ENCODE data around the gene C3orf38.

C3orf38 gene

DNA sequence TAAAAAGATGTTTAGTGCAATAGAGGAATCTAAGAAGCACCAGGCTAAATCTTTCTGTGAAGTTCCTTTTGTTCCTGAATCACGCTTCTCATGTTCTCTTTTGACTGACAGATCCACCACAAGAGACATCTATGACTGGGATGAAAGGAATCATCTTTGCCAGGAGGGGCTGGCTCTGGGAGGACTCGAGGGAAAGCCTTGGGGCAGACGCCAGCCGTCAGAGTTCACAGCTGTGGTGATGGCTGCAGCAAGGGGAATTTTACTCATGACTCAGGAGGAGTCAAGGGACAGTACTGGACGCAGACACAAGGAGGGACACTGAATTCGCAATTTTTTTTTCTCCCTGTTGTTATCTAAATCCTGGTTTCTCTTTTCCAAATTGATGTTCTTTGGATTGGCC, 38.7 kb downstream of the C3orf38 start:
- TF ChIP-seq, protein P1, sequence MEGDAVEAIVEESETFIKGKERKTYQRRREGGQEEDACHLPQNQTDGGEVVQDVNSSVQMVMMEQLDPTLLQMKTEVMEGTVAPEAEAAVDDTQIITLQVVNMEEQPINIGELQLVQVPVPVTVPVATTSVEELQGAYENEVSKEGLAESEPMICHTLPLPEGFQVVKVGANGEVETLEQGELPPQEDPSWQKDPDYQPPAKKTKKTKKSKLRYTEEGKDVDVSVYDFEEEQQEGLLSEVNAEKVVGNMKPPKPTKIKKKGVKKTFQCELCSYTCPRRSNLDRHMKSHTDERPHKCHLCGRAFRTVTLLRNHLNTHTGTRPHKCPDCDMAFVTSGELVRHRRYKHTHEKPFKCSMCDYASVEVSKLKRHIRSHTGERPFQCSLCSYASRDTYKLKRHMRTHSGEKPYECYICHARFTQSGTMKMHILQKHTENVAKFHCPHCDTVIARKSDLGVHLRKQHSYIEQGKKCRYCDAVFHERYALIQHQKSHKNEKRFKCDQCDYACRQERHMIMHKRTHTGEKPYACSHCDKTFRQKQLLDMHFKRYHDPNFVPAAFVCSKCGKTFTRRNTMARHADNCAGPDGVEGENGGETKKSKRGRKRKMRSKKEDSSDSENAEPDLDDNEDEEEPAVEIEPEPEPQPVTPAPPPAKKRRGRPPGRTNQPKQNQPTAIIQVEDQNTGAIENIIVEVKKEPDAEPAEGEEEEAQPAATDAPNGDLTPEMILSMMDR (IDR thresholded peaks at IDR 0.05), result no peak
- H3K27ac ChIP-seq, result no peak overlapping the region
- no peak for DNase-seq (ENCODE audit: low spot score)
- no peak overlapping the region for H3K4me3 ChIP-seq

DNA sequence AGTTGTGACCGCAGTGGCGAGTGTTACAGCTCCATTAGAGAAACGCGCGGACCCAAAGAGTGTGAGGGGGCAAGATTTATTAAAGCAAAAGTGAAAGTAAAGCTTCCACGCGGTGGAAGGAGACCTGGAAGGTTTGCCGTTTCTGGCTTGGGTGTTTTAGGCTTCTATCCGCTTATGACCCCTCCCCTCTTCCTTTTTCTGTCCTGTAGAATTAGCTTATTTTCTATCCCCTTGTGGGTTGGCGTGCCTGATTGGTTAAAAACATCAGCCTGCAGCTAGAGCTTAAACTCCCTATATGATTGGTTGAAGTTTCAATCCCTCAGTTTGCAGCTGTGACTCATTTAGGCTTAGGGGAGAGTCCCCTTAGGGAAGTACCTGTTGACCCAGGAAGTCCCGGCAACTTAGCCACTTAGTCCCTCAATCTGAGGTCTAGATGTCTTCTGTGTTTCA, 39.6 kb downstream of the C3orf38 start:
- DNase-seq (ENCODE audit: low spot score), result no peak
- H3K27ac ChIP-seq, result no peak overlapping the region
- TF ChIP-seq, protein P1 (IDR thresholded peaks at IDR 0.05), result no peak
- no peak overlapping the region for H3K4me3 ChIP-seq

- Histone ChIP-seq H3K27ac (no peak overlapping the region), H3K4me3 (no peak overlapping the region)
- DNase-seq (ENCODE audit: low spot score), result no peak
- TF ChIP-seq, protein P1 (IDR thresholded peaks at IDR 0.05), result no peak
Measured at GRCh38 chr3:88191872-88192409, 42.2 kb downstream of the C3orf38 start.

GRCh38 chr3:88192631-88193030, 42.9 kb downstream of the C3orf38 start:
- no peak for DNase-seq (ENCODE audit: low spot score)
- no peak overlapping the region for H3K4me3 ChIP-seq
- TF ChIP-seq, protein P1 (IDR thresholded peaks at IDR 0.05), result no peak
- no peak overlapping the region for H3K27ac ChIP-seq

- H3K27ac ChIP-seq, result no peak overlapping the region
- H3K4me3 ChIP-seq, result no peak overlapping the region
- TF ChIP-seq, protein P1 (IDR thresholded peaks at IDR 0.05), result no peak
- no peak for DNase-seq (ENCODE audit: low spot score)
Measured at GRCh38 chr3:88195951-88196434, 46.2 kb downstream of the C3orf38 start.

DNA sequence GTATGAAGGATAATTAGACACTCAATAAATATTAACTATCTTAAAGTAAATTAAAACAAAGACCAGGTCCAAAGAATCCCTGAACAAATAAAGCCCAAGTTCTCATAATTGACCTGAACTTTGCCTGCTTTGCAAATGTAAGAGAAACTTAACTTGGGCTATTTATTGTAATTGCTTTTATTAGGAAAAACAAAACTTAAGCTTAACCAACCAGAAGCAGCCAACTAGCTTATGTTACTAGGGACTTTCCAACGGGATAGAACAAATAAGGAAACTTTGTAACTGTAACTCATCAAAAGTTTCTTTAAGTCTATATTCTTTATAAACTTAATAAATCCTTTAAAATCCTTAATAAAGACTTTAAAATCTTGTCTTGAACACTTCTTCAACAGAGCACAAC, 48.4 kb downstream of the C3orf38 start:
- DNase-seq (ENCODE audit: low spot score), result no peak
- Histone ChIP-seq H3K27ac (no peak overlapping the region), H3K4me3 (no peak overlapping the region)
- TF ChIP-seq, protein P1 (IDR thresholded peaks at IDR 0.05), result no peak

- H3K4me3 ChIP-seq, result peak overlapping the region; percentile 13
- TF ChIP-seq, protein P1 (IDR thresholded peaks at IDR 0.05), result peak; percentile 62
- DNase-seq (ENCODE audit: low spot score), result peak; percentile 76
- H3K27ac ChIP-seq, result no peak overlapping the region
Measured at GRCh38 chr3:88203642-88204055, 53.9 kb downstream of the C3orf38 start.
